Measurements from ENCODE around the gene KRT17. TPM values are rescaled to one million over a fixed set of nuclear protein-coding genes. Genes with fewer than 3 reads are reported as not detected.

Gene KRT17
- total RNA-seq, 1 donor from 2014 or later: not detected

DNA sequence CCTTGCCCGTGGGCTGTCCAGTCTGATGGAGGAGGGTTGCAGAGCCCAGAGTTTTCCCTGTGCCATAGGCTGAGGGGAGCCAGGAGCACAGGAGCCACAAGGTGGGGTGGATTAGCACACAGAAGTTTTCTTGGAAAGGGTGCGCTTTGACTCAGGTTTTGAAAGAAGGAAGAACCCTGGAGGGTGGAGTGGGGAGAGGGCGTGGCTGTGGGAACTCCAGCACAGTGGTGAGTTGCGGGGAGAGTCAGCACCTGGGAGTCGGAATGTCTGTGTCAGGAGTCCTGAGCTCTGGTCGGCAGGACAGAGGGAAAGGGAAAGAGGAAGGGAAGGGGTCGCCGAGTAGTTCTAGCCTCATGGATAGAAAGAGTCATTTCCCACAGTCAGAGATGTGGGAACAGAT is 28.8 kb downstream of the KRT17 start:
- TF ChIP-seq, protein P1, sequence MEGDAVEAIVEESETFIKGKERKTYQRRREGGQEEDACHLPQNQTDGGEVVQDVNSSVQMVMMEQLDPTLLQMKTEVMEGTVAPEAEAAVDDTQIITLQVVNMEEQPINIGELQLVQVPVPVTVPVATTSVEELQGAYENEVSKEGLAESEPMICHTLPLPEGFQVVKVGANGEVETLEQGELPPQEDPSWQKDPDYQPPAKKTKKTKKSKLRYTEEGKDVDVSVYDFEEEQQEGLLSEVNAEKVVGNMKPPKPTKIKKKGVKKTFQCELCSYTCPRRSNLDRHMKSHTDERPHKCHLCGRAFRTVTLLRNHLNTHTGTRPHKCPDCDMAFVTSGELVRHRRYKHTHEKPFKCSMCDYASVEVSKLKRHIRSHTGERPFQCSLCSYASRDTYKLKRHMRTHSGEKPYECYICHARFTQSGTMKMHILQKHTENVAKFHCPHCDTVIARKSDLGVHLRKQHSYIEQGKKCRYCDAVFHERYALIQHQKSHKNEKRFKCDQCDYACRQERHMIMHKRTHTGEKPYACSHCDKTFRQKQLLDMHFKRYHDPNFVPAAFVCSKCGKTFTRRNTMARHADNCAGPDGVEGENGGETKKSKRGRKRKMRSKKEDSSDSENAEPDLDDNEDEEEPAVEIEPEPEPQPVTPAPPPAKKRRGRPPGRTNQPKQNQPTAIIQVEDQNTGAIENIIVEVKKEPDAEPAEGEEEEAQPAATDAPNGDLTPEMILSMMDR (IDR thresholded peaks at IDR 0.05; ENCODE audit: partially characterized antibody, unreplicated experiment): no peak
- Mint-ChIP-seq H3K27me3 (ENCODE audit: unreplicated experiment) (peaks cover 4% of the 10 kb centered on the region), H3K4me1 (ENCODE audit: low read depth, unreplicated experiment) (peaks cover 5% of the 10 kb centered on the region), H3K4me3 (ENCODE audit: unreplicated experiment) (no peak overlapping the region), H3K36me3 (ENCODE audit: unreplicated experiment) (no peaks in the 10 kb centered on the region), H3K9me3 (ENCODE audit: unreplicated experiment) (peaks cover 3% of the 10 kb centered on the region), H3K27ac (ENCODE audit: unreplicated experiment) (no peak overlapping the region)
- DNase-seq: no peak

DNA sequence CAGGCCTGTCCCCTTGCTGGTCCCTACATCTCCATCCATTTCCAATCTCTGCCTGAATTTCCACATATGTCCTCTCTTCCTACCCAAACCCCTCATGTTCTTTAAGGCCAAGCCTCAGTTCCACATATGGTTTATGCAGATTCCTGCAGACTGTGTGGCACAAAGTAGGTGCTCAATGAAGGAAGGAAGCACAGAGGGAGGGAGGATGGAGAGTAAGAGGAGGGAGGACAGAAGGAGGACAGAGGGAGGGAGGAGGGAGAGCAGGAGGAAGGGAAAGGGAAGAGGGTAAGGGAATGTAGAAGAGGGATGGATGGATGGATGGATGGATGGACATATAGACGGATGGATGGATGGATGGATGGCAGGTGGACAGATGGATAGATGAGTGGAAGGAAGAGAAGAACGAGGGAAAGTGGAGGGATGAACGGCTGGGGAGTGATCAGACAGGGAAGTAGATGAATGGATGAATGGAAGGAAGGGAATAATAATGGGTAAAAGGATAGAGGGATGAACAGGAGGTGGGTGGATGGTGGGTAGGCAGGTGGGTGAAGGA is 29.9 kb downstream of the KRT17 start:
- Mint-ChIP-seq H3K36me3 (ENCODE audit: unreplicated experiment) (no peaks in the 10 kb centered on the region), H3K27ac (ENCODE audit: unreplicated experiment) (no peak overlapping the region), H3K27me3 (ENCODE audit: unreplicated experiment) (peaks cover 4% of the 10 kb centered on the region), H3K9me3 (ENCODE audit: unreplicated experiment) (peaks cover 3% of the 10 kb centered on the region), H3K4me3 (ENCODE audit: unreplicated experiment) (no peak overlapping the region), H3K4me1 (ENCODE audit: low read depth, unreplicated experiment) (peaks cover 5% of the 10 kb centered on the region)
- TF ChIP-seq, protein P1 (IDR thresholded peaks at IDR 0.05; ENCODE audit: partially characterized antibody, unreplicated experiment): no peak
- no peak for DNase-seq

DNA sequence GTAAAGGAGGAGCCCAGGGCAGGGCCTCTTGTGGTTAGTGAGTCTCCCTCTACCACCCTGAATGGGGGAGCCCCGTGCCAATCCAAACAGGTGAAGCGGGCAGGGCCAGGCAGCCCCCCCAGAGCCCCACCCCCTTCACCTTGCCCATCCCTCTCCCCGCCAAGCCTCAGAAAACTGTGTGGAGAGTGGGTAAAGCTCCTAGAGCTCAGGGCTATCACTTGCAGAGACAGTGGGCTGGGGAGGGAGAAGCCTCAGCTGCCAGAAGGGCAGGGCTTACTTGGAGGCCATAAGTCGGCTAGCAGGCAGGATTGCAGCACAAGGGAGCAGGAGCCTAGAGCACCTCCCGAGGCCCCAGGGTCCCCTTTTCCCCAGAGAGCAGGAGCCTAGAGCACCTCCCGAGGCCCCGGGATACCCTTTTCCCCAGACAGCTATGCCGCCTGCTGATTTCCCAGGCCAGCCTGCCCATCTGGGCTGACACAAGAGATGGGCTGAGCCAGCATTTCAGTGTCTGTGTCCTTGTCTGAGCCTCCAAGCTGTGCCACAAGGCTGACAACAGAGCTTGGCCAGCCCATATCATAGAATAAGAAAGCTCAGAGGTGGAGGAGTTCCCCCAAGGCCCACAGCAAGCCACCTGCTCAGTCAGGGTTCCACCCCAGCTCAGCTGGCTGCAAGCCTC is 30.9 kb downstream of the KRT17 start:
- H3K36me3 Mint-ChIP-seq (ENCODE audit: unreplicated experiment): no peaks in the 10 kb centered on the region
- no peak for DNase-seq
- H3K4me1 Mint-ChIP-seq (ENCODE audit: low read depth, unreplicated experiment): peaks cover 5% of the 10 kb centered on the region
- peaks cover 4% of the 10 kb centered on the region for H3K27me3 Mint-ChIP-seq (ENCODE audit: unreplicated experiment)
- TF ChIP-seq, protein P1 (IDR thresholded peaks at IDR 0.05; ENCODE audit: partially characterized antibody, unreplicated experiment): no peak
- H3K9me3 Mint-ChIP-seq (ENCODE audit: unreplicated experiment): peaks cover 3% of the 10 kb centered on the region
- no peak overlapping the region for H3K27ac Mint-ChIP-seq (ENCODE audit: unreplicated experiment)
- no peak overlapping the region for H3K4me3 Mint-ChIP-seq (ENCODE audit: unreplicated experiment)

DNA sequence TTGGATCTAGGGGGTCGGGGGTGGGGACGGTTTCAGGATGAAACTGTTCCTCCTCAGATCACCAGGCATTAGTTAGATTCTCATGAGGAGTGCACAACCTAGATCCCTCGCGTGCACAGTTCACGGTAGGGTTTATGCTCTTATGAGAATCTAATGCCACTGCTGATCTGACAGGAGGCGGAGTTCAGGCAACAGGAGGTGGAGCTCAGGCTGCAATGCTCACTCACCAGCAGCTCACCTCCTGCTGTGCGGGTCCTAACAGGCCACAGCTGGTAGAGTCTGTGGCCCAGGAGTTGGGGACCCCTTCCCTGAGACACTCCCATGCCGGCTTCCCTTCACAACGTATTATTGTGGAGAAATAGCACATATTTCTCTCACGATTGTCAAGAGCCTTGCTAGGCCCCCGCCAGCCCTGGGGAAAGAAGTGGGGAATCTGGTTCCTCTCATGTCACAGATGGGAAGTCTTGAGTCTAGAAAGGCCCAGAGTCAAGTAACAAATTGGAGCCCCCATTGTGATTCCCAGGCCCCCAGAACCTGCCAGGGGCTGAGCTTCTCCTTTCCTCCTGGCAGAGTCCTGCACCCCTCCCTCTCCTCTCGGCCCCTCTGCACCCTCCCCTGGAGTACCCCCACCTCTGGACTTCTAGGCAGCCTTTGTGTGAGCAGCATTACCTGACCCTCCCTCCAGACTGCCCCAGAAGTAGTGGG is 31.6 kb downstream of the KRT17 start:
- Mint-ChIP-seq H3K9me3 (ENCODE audit: unreplicated experiment) (peaks cover 3% of the 10 kb centered on the region), H3K4me3 (ENCODE audit: unreplicated experiment) (no peak overlapping the region), H3K27me3 (ENCODE audit: unreplicated experiment) (peaks cover 4% of the 10 kb centered on the region), H3K4me1 (ENCODE audit: low read depth, unreplicated experiment) (peaks cover 5% of the 10 kb centered on the region), H3K27ac (ENCODE audit: unreplicated experiment) (no peak overlapping the region), H3K36me3 (ENCODE audit: unreplicated experiment) (no peaks in the 10 kb centered on the region)
- no peak for DNase-seq
- TF ChIP-seq, protein P1 (IDR thresholded peaks at IDR 0.05; ENCODE audit: partially characterized antibody, unreplicated experiment): no peak

DNA sequence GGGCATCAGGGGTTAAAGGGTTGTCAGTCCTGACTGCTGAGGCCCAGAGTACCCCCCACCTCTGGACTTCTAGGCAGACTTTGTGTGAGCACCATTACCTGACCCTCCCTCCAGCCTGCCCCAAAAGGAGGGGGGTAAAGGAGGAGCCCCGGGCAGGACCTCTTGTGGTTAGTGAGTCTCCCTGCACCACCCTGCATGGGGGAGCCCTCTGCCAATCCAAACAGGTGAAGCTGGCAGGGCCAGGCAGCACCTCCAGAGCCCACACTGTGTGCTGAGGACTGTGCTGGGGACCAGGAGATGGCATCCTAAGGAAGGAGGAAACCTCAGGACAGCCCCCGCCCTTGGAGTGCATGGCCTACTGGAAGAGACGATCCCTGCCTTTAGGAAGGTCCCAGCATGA is 35.1 kb downstream of the KRT17 start:
- TF ChIP-seq, protein P1 (IDR thresholded peaks at IDR 0.05; ENCODE audit: partially characterized antibody, unreplicated experiment): no peak
- Mint-ChIP-seq H3K36me3 (ENCODE audit: unreplicated experiment) (no peaks in the 10 kb centered on the region), H3K9me3 (ENCODE audit: unreplicated experiment) (peaks cover 2% of the 10 kb centered on the region), H3K4me3 (ENCODE audit: unreplicated experiment) (no peak overlapping the region), H3K4me1 (ENCODE audit: low read depth, unreplicated experiment) (peaks cover 2% of the 10 kb centered on the region), H3K27me3 (ENCODE audit: unreplicated experiment) (no peaks in the 10 kb centered on the region), H3K27ac (ENCODE audit: unreplicated experiment) (no peak overlapping the region)
- DNase-seq: no peak

All from glutamatergic neuron (in vitro differentiated cells).